ENCODE results near the gene MINDY4.

DNA sequence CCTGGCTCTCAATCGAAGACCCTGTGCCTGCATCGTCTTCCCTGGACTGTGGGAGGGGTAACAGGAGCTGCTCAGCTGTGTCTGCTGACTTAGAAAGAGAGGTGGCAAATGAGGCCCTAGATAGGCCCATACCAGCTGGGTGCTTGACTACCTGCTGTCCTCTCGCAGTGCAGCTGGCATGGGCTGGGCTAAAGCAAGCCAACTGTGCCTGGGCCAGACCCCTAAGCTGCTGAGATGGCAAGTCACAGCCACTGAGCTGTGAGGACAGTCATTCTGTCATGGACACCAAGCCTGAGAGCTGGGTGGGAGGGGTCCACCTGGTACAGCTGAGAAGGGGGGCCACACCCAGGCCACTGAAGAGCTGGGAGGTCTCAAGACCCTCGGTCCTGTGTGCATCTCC is 94.6 kb downstream of the MINDY4 start:
- no peak for TF ChIP-seq EZH2 (IDR thresholded peaks at IDR 0.05; ENCODE audit: low read length, missing control alignments)
- TF ChIP-seq, protein P1, sequence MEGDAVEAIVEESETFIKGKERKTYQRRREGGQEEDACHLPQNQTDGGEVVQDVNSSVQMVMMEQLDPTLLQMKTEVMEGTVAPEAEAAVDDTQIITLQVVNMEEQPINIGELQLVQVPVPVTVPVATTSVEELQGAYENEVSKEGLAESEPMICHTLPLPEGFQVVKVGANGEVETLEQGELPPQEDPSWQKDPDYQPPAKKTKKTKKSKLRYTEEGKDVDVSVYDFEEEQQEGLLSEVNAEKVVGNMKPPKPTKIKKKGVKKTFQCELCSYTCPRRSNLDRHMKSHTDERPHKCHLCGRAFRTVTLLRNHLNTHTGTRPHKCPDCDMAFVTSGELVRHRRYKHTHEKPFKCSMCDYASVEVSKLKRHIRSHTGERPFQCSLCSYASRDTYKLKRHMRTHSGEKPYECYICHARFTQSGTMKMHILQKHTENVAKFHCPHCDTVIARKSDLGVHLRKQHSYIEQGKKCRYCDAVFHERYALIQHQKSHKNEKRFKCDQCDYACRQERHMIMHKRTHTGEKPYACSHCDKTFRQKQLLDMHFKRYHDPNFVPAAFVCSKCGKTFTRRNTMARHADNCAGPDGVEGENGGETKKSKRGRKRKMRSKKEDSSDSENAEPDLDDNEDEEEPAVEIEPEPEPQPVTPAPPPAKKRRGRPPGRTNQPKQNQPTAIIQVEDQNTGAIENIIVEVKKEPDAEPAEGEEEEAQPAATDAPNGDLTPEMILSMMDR (conservative IDR thresholded peaks at IDR 0.05 in 1 of 2, IDR thresholded peaks at IDR 0.05 in 1 of 2; ENCODE audit: low read depth in 1 of 2, low read length in 2 of 2), result no peak
